Upper lobe of left lung (tissue), 4 donors: ENCODE measurements around the gene SUSD3.

Experiments used
- CTCF ChIP-seq, 6 experiments: fragments of 450-650 bp in 4 of 6; fragments of 200-600 bp in 2 of 6; sonication (generic) in 2 of 6; IDR thresholded peaks; one replicate each; pipeline ENCODE4 v1.5.1; 2016 to 2019; ENCODE audit warnings: antibody characterized with exemption in 6 of 6
- EP300 ChIP-seq, 4 donors: sonication (generic); formaldehyde crosslinking; IDR thresholded peaks; one replicate each; pipeline ENCODE4 v1.5.1; 2017; ENCODE audit warnings: antibody characterized with exemption in 4 of 4, control low read depth in 2 of 4
- POLR2A ChIP-seq, 4 donors: fragments of 450-650 bp; IDR thresholded peaks; one replicate each; pipeline ENCODE4 v1.5.1; 2016 to 2017; ENCODE audit warnings: antibody characterized with exemption in 4 of 4, mild to moderate bottlenecking in 2 of 4
- POLR2AphosphoS5 ChIP-seq, 2 donors: sonication (generic); formaldehyde crosslinking; IDR thresholded peaks; one replicate each; pipeline ENCODE4 v1.5.1; 2017; ENCODE audit warnings: antibody characterized with exemption in 2 of 2

GRCh38 chr9:93077367-93077766 lies 18.9 kb downstream of the SUSD3 start:
- TF ChIP-seq CTCF (IDR thresholded peaks at IDR 0.05), result no peak
- no peak for TF ChIP-seq POLR2A (IDR thresholded peaks at IDR 0.05)
- TF ChIP-seq EP300 (IDR thresholded peaks at IDR 0.05), result no peak
- no peak for TF ChIP-seq POLR2AphosphoS5 (IDR thresholded peaks at IDR 0.05)
